Stimulated activated CD8-positive, alpha-beta memory T cell treated with anti-CD3 and anti-CD28 coated beads, Interleukin-4, amount 100 ng/mL, for 4 hours (primary cell): ENCODE data around the gene RBM20.
A peak's percentile ranks its signal among the peaks of the same experiment; 100 is the strongest.
"Not testable (repeated sequence)": the region's sequence is repeated elsewhere in the genome, so short reads cannot be mapped to it uniquely, and the experiment has no call there.

Experiments used
- DNase-seq, 2 donors: peaks; one replicate each; pipeline ENCODE4 v3.0.0-alpha.2; 2020; ENCODE audit warnings: low read depth in 2 of 2, low spot score in 1 of 2

Gene RBM20

DNA sequence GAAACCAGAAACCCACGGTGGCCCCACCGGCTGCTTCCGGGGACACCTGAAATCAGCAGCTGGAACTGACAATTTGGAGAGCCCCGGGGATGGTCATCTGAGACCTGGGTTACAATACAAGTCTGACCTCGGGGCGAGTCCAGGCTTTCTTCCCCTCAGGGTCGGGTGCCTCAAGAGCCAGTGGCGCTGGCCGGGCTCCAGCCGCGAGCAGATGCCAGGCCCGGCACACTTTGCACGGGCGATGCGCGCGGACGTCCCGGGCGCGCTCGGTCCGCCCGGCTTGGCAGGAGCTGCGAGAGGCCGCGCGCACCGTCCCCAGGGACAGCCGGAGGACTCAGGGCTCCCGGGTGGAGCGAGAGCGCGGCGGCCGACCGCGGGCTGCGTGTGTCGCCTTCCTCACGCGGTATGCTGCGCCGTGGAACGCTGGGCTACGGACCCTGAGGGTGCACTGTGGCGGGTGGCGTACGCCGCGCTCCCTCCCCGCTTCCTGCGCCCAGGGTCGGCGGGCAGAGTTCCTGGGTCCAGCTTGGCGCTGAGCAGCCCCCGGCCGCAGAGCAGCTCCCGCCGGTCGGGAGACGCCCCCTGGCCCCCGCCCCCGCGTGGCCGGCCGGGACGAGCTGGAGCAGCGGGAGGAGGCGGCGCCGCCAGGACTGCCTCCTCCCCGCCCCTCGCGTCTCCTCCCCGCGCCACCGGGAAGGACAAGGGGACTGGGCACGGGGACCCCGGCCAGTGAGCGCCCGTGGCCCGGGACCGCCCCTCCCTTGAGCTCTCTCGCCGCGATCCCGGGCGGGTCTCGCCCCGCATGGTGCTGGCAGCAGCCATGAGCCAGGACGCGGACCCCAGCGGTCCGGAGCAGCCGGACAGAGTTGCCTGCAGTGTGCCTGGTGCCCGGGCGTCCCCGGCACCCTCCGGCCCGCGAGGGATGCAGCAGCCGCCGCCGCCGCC lies at the start of gene RBM20:
Gene RBM20 (plus strand): TSS at position 684 of the 945 bp plus-strand sequence. CDS start 119 bp downstream, at position 803.
- DNase-seq, result no peak

DNA sequence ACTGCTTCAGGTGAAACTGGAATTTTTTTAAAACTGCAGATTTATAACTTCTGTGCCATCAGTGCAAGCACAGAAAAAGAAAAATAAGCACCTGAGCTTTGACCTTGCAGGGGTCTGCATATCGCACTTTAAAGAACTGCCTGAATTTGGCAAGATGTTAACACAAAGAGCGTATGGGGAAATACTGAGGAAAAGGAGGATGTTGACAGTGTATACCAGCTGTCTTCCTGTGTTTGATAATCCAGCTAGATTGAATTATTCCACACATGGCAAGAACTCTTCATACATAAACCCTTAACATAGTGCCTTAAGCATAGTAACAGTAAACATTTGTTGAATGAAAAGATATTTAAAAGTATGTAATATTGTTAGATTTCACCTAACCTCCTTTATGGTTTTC lies 46.7 kb upstream of the RBM20 start:
- no peak for DNase-seq

DNA sequence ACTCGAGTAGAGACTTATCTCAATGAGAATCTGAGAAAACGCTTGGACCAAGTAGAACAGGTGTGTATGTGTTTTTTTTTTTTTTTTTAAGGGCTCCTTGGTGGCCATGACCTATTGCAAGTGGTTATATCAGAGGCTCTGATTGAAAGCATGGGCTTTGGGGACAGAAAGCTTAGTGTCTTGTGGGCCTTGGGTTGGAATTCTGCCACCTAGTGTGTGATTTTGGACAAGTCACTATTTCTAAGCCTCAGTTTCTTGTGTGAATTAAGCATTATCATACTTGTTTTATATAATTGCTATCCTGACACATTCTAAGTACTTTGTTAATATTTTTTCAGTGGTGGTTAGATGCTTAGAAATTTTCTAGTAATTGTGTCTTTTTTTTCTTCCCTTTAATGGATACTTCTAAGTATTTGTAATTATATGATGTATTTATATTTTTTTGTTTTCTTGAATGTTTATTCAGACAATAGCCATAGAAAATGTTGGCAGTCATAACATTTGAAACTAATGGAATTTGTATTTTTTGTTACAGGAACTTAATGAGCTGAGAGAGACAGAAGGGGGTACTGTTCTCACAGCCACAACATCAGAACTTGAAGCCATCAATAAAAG lies 43.5 kb upstream of the RBM20 start:
- no peak for DNase-seq

DNA sequence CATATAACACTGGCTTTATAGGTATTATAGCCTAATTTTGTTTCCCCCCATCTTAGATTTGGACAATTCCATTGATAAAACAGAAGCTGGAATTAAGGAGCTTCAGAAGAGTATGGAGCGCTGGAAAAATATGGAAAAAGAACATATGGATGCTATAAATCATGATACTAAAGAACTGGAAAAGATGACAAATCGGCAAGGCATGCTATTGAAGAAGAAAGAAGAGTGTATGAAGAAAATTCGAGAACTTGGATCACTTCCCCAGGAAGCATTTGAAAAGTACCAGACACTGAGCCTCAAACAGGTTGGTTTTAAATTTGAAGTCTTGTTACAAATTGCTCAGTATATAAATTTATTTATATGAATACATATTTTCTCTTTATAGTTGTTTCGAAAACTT lies 42.6 kb upstream of the RBM20 start:
- DNase-seq, result no peak

DNA sequence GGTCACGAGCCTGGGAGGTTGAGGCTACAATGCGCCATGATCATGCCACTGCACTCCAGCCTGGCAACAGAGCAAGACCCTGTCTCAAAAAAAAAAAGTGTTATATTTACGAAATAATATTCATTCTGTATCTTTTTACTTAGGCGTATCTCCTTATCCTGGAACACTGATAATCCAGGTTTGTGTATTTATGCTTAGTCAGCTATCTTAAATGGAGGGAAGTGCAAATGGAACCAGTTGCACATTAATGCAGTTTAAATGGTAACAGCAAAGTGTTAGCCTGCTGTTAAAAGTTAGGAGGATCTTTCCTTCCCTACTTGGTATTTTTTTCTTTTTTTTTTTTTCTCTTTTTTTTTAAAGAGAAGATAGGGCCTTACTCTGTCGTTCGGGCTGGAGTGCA lies 36.0 kb upstream of the RBM20 start:
- DNase-seq, result no peak

DNA sequence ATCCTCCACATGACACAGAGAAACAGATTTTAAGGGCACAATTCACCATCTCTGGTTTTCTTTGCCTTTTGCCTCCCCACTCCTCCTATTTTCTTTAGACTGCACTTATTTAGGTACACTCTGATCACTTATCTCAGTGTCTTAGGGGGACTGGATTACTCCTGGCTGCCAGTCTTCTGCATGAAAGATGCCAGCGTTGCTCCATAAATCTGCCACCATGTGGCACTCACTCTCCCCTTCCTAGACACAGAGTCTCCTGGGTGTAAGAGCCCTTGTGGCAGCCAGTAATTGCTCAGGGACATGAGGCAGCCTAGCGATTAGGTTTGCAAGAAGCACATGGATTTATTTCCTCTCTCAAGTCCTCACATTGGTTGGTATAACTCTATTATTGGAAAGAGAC lies 34.5 kb upstream of the RBM20 start:
- DNase-seq, result no peak

DNA sequence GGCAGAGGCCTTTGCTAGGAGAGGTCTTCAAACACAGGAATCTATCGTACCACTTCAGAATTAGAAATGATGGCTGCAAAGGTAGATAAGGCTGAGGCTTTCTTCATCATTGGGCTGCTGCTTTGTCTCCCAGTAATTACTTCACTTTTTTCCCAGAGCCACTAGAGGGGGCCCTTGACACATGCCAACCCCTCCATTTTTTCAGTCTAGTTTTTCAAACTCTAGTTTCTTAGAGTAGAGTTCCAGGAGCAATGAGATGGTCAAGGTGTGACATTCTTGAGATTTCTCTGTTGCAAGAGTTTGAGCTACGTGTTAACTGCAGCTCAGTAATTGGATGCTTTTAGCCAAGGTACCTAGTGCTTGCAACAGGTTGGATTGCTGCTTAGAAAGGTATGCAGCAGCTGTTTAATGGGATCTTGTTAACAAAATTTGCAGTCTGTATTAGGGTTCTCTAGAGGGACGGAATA lies 33.8 kb upstream of the RBM20 start:
- peak in 1 of 2 donors; percentile 7 for DNase-seq

DNA sequence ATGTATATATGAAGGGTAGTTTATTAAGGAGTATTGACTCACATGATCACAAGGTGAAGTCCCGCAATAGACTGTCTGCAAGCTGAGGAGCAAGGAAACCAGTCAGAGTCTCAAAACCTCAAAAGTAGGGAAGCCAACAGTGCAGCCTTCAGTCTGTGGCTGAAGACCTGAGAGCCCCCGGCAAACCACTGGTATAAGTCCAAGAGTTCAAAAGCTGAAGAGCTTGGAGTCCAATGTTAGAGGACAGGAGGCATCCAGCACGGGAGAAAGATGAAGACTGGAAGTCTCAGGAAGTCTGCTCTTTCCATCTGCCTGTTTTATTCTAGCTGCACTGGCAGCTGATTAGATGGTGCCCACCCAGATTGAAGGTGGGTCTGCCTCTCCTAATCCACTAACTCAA lies 33.4 kb upstream of the RBM20 start:
- not testable (repeated sequence) for DNase-seq

DNA sequence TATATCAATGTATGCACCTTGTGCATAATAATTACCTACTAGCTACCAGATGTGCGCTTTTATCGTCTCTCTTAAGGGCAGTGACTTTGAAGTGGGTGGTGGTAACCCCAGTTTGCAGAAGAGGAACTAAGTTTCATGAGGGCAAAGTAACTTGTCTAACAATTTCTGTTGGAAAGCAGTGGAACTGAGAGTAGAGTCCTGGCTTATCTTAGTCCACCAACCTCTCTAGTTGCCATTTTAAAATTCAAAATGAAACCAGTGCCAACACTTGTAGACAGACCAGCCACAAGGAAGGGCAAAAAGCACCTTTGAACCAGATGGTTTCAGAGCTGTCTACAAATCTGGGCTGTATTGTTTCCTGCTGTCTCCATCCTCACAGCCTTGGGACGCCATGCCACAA lies 32.0 kb upstream of the RBM20 start:
- DNase-seq, result no peak

DNA sequence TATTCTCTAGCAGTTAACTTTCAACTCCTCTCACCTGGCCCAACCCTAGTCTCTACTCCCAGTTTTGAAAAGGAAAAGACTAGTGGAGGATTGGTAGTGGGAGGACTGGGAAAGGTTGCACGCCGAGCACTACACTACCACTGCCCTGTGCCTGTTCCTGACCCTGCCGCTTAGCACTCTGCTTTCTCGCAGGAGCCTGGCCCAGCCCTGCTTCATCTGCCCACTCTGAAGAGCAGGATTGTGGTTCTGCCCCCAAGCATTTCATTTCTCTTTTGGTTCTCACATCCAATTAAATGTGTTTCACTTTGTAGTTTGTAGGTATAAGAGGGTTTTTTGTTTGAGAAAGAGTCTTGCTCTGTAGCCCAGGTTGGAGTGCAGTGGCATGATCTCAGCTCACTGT lies 31.5 kb upstream of the RBM20 start:
- DNase-seq, result no peak

DNA sequence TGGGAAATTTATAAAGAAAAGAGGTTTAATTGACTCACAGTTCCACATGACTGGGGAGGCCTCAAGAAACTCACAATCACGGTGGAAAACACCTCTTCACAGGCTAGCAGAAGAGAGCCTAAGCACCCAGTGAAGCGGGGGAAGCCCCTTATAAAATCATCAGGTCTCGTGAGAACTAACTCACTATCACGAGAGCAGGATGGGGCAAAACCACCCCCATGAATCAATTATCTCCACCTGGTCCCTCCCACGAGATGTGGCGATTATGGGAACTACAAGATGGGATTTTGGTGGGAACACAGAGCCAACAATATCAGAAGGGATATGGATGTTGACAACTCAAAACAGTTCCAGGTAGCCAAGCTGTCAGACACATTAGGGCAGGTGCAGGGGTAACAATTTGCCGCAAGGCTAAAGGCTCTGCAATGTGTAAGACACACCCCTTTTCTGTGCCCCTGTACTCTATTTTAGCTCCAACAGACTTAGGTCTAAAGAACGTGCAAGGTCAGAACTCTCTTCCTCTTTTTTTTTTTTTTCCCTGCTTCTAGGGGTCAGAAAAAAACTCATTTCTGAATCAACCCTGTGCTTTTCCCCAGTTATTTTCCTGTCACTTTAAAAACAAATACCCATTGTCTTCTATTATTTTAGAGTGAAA lies 30.7 kb upstream of the RBM20 start:
- no peak for DNase-seq

DNA sequence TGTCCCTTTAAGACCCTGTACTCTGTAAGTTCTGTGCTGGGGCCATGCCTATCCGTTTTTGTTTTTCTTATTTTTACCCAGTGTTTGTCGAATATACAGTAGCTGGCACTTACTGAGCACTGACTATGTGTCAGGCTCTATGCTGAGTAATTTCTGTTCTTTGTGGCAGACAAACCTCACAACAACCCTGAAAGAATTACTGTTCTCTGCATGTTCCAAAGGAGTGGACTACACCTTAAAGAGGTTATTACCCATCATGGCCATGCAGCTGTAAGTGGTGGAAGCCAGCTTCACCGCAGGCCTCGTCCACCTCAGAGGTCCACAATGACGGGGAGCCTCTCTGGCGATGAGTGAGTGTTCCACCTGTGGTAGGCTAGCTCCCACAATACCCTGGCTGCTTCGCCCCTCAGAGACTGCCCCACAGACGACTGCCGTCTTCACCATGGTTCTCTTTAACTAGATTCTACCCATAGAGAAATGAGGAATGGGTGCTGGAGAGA lies 30.1 kb upstream of the RBM20 start:
- no peak for DNase-seq

DNA sequence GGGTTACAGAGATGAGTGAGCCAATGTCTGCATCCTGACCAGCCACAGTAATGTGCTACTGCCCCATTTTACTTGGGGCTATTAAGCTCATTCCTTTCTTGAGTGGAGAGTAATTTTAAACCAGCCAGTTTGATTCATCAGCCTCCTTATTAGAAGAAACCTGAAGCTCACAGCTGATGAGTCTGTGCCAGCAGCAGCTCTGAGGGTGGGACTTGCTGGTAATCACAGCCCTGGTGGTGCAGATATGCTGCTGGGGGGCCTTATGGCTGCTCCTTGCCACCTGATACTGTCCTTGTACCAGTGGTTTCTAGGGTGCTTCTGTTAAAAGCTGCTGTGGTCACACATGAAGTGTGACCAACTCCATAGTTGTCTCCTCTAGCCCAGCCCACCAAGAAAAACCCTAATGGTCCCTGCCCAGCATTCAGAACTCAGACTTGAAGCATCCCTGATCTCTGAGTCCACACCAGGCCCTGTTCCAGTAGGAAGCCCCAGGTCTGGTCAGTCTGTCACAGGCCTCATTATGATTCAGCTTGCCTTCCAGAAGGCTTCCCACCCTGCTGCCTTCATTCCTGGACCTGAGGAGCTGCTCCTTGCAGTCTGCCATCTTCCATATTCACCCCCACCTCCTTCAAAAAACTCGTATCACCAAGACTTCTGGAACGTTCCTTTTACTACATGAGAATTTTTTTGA lies 28.9 kb upstream of the RBM20 start:
- no peak for DNase-seq

DNA sequence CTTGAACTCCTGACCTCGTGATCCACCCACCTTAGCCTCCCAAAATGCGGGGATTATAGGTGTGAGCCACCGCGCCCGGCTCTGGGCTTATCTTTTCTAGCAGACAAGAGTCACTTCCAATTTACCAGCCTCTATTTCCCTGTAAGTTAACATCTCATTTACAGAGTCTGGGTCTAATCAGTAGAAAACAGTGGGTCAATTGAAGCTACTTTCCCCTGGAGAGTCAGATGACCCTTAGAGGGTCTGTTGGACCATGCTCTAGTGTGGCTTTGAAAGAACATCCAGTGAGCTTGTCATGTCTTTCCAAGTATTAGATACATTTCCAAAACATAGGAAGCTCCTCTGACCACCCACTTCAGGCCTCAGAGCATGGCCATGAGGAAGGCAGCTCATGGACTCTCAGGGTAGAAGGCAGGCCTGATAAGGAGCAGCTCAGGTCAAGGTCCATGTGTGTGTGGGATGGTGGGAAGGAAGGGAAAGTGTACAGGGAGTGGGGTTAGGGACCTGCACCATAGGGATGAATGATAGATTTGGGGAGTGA lies 27.6 kb upstream of the RBM20 start:
- no peak for DNase-seq

DNA sequence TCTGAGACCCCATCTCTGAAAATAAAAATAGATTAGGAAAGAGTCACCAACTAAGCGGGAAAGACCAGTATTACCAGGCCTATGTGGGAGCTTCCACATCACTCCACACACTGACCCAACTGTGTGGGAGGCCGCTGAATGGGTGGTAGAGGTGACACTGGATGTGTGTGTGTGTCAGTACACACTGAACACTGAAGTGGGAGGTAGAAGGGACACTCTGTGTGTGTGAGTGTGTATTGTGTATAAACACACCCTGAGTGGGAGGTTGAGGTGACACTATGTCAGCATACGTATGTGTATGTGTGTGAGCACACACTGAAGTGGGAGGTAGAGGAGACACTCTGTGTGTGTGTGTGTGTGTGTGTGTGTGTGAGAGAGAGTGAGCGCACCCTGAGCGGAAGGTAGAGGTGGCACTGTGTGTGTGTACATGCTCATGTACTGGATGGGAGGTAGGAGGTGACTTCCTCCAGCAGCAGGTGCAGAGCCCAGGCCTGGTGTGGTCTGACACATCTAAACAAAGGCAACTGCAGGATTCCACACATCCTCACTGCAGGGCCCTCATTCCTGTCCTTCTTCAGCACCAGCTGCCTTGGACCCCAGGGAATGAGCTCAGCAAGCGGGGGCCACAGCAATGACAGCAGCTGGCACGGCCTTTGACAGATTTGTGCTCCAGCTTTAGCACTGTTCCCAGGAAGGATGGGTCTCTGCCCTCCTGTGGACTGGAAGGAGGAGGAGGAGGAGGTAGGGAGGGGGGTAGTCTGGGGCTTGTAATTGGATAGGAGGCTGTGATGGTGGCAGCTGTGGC lies 26.5 kb upstream of the RBM20 start:
- no peak for DNase-seq

DNA sequence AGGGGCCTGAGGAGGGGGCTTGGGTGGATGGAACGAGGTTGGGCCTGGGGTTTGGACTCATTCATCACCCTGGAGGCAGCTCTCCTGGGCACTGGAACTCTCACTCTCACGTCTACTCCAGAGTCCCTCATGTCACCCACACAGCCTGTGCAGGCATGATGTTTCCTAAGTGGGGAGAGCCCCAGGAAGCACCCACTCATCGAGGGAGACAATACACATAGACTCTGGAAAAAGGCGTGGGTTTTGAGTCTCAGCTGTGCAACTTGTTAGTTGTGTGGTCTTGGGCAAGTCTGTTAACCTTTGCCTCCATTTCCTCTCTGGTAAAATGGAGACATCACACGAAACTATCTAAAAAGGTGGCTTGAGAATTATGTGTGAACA lies 25.9 kb upstream of the RBM20 start:
- no peak for DNase-seq

DNA sequence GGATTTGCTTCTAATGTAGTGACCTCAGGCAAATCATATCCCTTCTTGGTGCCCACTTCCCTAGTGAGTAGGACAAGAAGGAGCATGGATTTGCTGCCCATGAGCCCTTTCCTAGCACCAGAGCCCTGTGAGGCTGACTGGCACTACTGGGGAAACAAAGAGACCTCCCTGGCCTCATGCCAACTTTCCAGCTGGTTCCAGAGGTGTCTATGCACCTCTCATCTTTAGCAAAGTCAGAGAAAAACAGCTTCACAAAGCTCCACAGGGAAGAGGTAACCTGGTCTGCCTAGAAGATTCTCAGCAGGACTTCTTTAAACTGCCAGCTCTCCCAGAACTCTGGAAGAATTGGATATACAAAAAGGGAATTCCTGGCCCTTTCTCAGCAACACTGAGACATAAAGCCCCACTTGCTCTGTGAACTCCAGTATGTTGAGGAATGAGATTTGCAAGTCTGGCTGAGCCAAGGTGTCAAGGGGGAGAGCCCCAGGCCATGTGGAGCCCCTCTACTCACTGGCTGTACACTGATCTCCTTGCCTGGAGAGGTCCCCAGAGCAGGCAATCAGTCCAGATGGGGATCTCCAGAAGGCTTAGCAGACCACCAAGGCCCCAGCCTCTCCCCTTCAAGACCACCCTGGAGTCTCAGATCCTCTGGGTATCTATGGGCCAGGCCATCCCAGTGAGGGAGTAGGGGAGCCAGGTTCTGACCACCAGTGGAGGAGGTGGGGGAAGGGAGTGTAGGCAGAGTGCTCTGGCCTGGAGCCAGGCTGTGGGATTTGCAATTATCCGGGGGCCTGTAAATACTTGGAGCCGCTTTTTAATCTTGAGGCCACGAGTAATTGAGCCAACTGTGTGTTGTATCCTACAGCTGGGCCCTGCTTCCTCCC lies 24.4 kb upstream of the RBM20 start:
- no peak for DNase-seq

DNA sequence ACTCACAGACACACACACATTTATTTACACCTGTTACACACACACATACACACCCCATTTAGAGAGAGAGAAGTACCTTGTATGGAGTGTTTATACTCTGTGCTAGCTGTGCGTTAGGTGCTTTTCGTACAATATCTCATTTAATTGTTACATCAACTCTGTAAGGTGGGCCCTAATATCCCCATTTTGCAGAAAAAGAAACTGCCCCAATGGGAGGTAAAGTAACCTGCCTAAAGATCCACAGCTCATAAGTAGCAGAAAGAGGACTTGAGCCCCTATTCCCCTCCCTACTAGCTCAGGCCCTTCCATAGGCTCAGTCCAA lies 23.8 kb upstream of the RBM20 start:
- DNase-seq, result no peak

DNA sequence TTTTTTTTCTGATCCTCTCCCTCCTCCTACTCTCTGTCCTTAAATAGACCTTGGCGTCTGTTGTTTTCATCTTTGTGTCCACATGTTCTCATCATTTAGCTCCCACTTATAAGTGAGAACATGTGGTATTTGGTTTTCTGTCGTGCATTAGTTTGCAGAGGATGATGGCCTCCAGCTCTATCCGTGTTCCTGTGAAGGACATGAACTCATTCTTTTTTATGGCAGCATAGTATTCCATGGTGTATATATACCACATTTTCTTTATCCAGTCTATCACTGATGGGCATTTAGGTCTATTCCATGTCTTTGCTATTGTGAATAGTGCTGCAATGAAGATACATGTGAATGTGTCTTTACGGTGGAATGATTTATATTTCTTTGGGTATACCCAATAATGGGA lies 20.8 kb upstream of the RBM20 start:
- DNase-seq, result not testable (repeated sequence)
